GM21825 (cell line): ENCODE measurements around the gene PTPN21.
"Not testable (repeated sequence)": the region's sequence is repeated elsewhere in the genome, so short reads cannot be mapped to it uniquely, and the experiment has no call there.

Source experiments
- ATAC-seq: cut with Tn5 transposase; IDR thresholded peaks from one replicate; pipeline ENCODE4 v1.9.1; 2021; ENCODE audit warnings: mild to moderate bottlenecking, moderate library complexity; ENCODE audit not compliant: unreplicated experiment

Gene PTPN21

DNA sequence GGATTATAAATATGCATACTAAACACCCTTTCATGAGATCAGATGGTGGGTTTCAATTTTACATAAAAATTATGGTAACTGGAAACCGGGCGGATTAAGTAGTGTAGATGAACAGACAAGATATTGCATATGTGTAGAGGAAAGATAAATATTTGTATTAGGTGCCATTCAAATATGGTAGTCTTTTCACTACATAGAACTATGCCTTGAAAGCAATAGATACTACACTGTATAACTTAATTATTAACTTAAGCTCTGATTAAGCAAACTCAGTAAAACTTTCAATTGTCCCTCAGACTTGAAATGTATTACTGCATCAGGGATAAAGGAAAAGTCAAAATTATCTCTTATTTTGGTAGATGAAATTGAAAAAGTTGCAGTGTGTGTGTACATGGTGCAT, 1.9 kb downstream of the PTPN21 start:
- ATAC-seq: no peak

GRCh38 chr14:88551980-88552431, 2.8 kb downstream of the PTPN21 start:
- no peak for ATAC-seq

DNA sequence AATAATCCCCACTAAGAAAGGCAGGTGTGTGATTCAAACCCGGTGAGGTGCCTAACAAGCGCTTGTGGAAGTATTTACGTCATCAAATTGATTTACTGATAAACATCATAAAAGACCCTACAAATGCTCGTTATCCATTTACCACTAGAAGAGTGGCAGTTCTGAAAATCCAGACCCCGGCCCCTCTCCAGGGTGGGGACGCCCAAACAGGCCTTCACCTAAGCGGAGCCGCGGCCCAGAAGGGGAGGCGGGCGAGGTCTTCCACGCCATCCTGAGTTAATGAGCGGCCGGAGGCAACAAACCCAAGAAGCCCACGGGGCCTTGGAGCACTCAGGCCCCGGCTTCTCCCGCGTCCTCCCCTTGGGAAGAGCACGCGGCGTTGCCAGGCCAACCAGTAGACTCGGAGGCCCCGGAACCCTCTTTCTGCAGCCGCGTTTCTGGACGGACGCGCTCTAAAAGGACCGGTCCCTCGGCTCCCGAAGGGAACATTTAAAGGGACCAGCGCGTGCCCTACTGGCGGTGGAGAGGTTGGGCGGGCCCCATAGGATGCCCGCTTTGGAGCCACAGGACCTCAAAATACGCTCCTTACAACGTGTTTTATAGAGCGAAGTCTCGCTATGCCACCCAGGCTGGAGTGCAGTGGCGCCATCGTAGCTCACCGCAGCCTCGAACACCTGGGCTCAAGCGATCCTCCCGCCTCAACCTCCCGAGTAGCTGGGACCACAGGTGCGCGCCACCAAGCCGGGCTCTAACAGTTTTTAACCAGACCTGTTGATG, 3.5 kb downstream of the PTPN21 start:
- ATAC-seq: no peak

DNA sequence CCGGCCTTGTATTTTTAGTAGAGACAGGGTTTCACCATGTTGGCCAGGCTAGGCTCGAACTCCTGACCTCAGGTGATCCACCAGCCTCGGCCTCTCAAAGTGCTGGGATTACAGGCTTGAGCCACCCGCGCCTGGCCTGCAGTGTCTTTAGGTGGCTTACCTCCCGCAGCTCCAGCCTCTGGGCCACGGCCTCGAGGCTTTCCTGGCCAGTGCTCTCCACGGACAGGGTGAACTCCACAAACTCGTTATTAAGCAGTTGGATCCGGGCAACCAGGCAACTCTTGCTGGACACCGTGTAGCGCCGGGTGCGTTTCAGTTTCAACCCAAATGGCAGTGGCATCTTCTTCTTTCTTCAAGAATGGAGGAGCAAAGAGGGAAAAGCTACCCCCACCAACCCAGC, 4.7 kb downstream of the PTPN21 start:
- ATAC-seq: no peak

DNA sequence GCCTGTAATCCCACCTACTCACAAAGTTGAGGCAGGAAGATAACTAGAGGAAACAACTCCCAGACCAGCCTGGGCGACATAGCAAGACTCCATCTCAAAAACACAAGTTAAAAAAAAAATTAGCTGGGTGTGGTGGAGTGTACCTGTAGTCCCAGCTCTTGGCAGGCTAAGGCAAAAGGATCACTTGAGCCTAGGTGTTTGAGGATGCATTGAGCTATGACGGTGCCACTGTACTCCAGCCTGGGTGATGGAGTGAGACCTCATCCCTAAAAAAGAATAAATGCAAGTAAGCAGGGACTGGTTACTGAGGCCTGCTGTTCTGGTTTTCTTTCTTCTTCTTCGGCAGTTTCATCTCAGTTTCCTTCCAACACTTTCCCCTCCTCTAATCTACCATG, 7.4 kb downstream of the PTPN21 start:
- no peak for ATAC-seq

- no peak for ATAC-seq
These were observed 8.0 kb downstream of the PTPN21 start for GRCh38 chr14:88546621-88547385.

GRCh38 chr14:88545256-88545655, 9.6 kb downstream of the PTPN21 start:
- no peak for ATAC-seq

DNA sequence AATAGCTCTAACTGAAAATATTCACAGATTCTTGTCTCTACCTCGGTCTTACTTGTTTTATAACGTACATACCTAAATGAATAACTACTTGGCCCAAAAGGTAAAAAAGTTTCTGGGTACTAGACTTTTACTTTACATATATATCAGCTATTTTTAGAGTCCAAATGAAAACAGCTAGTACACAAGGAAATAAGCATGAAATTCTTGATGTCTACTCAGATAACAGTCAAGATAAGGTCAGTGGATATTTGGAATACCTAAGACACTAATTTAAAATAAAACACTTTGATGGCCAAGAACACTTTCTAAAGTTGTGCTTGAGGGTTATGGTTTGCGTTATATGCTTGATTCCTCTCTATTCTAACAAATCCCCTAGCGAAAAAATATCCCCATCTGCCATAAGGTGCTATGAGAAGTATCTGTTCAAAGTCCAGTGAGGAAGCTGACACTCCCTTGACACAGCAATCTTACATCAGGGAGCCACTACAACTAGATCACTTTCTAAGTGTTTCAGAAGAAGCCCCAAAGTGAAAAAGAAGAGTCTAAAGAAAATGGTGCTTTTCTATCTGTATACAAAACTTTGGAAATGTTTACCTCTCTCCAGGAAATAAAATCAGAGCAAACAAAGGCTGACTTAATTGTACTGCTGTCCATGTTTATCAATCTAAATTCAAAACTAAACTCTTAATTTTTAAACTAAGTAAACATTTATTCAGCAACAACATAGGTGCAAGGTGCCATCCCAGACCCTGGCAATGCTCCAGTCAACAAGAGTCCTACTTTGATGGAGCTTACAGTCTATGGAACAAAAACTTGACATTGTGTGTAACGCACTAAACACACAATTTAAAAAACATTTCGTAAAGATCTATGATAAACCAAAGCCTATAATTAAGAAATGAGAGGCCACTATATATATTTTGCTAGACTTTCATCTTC, 11.7 kb downstream of the PTPN21 start:
- no peak for ATAC-seq

- no peak for ATAC-seq
These were observed 13.5 kb downstream of the PTPN21 start for GRCh38 chr14:88541324-88541723.

DNA sequence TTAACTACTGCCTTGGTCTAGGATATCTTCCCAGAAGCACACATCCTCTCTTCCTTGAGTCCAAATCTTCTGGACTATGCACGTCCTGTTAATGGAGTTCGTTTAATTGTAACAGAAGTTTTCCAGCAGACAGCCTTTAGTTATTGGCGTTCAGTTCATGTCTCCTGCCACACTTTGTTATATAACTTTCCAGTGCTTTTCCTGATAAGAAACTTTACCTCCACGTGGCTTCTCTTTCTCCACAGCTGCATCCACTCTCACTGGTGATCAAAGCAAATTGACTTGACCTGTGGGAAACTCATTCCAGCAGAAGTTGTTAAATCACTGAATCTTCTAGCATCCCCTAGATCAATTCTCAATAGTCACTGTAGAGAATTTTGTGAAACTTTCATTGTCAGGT, 19.0 kb downstream of the PTPN21 start:
- no peak for ATAC-seq

DNA sequence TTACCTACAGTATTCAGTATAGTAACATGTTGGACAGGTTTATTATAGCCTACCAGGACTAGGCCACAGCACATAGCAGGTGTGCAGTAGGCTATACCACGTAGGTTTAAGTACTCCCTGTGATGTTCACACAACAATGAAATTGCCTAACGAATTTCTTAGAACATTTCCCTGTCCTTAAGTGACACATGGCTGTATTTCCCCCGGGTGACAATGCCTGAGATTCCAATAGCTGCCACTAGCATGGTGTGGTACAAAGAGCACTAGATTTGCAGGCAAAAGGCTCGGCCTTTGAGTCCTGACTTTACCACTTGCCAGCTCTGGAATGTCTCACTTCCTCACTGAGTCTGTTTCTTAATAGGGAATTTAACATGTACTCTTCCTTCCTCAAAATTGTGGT, 19.7 kb downstream of the PTPN21 start:
- ATAC-seq: no peak

DNA sequence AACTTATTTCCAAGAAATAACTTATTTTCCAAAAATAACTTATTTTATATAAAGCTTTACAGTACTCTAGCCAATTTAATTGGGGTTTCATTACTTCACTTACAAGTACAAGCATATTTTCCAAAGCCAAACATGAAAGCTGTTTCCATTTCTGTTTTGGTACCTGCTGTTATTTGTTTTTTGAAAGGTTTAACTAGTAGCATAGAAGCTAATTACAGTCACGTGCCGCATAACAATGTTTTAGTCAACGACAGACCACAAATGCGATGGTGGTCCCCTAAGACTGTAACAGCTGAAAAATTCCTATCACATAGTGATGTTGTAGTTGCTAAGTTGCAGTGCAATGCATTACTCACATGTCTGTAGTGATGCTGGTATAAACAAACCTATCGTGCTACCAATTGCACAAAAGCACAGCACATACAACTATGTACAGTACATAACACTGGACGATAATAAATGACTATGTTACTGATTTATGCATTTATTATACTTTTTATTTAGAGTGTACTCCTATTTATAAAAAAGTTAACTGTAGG, 21.7 kb downstream of the PTPN21 start:
- no peak for ATAC-seq

DNA sequence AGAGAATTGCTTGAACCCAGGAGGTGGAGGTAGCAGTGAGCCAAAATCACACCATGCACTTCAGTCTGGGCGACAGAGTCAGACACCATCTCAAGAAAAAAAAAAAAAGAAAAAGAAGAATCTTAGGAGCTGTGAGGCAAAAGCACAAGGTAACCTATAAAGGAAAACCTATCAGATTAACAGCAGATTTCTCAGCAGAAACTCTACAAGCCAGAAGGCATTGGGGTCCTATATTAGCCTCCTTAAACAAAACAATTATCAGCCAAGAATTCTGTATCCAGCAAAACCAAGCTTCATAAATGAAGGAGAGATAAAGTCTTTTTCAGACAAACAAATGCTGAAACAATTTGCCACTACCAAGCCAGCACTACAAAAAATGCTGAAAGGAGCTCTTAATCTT, 24.9 kb downstream of the PTPN21 start:
- ATAC-seq: not testable (repeated sequence)

GRCh38 chr14:88522393-88522792, 32.4 kb downstream of the PTPN21 start:
- ATAC-seq: no peak

- no peak for ATAC-seq
These were observed 33.0 kb downstream of the PTPN21 start for GRCh38 chr14:88521818-88522217.

DNA sequence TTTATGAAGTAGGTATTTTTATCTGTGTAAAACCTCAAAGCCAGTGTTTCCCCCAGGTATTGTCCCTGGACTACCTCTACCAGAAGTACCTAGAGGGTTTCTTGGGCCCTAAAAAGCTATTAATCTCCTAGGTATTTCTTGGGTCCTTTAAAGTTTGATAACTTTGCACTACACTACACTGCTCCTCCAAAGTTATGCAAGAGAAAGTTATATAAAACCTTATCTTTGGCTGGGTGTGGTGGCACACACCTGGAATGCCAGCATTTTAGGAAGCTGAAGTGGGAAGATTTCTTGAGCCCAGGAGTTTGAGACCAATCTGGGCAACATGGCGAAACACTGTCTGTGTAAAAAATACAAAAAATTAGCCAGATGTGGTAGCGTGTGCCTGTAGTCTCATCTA, 34.9 kb downstream of the PTPN21 start:
- ATAC-seq: no peak

GRCh38 chr14:88518592-88519512, 36.0 kb downstream of the PTPN21 start:
- no peak for ATAC-seq

DNA sequence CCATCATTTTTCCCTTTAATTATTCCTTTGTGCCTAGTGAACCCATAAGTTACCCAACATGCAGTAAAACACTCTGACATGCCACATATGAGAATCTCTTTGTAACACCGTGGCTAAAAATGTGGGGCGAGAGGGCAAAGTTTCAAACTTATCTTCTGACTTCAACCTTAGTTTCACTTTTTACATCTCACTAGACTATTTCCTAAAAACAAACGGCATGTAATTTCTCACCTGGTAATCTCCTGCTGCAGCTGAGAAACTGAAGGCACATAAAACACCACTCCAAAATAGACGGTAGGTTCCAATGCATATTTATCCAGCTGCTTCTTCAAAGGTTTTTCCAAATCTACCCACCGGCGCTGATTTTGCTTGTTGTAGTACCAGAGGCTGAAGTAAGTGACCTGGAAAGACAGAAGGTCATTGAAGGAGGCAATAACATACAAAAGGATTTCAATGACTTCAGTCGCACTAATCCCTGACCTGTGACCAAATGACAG, 37.9 kb downstream of the PTPN21 start:
- ATAC-seq: no peak

- ATAC-seq: no peak
These were observed 39.1 kb downstream of the PTPN21 start for GRCh38 chr14:88515499-88516221.
